NCI-H69 (cell line): ENCODE results near the gene SLIT3.
A peak's percentile ranks its signal among the peaks of the same experiment; 100 is the strongest.

ENCODE experiments used
- DNase-seq: peaks from one replicate; lab custom pipeline; 2025; lab: John Stamatoyannopoulos, UW

The SLIT3 gene

GRCh38 chr5:168860503-168860902 is 440.4 kb downstream of the SLIT3 start:
- no peak for DNase-seq

DNA sequence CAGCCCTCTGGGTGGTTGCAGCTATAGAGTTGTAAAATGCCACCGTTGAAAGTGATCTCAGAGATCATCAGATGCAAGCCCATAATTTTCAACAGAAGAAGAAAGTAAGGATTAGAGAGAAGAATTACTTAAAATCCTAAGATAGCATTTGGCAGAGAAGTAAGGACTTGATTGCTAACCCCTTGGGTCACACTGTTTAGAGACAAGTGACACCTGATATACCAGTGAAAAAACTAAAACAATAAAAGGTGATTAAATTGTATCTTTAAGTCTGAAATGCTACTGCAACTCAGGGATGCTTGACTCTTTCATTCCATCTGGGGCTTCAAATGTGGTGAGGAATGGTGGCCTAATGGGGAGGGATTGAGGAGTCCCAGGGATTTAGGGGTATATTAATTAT is 440.9 kb downstream of the SLIT3 start:
- no peak for DNase-seq

GRCh38 chr5:168859471-168859870 is 441.5 kb downstream of the SLIT3 start:
- DNase-seq = no peak

DNA sequence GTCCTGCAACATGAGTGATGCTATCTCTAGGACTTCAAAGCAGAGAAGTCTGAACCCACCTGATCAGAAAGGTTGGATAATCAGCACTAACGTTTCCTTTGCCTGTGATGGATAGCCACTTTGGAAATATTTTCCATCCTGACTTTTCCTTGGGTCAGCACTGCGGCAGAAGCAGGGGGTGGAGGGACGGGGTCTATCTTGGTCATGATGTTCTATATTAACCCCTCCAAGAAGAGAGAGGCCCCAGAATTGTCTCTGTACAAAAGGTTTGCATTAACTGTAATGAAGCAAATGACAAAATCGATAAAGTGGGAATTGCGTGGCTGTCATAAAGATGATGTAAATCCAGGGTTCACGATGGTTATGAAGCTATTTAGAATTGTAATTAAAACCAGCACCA is 441.9 kb downstream of the SLIT3 start:
- DNase-seq = no peak

GRCh38 chr5:168858371-168858770 is 442.6 kb downstream of the SLIT3 start:
- no peak for DNase-seq

- DNase-seq = no peak
Observed at GRCh38 chr5:168853972-168854371, 447.0 kb downstream of the SLIT3 start.

- no peak for DNase-seq
Observed at GRCh38 chr5:168852329-168852728, 448.6 kb downstream of the SLIT3 start.

- peak; percentile 43 for DNase-seq
Observed at GRCh38 chr5:168851902-168852321, 449.0 kb downstream of the SLIT3 start.

GRCh38 chr5:168850683-168851082 is 450.3 kb downstream of the SLIT3 start:
- peak; percentile 71 for DNase-seq

GRCh38 chr5:168848569-168848968 is 452.4 kb downstream of the SLIT3 start:
- DNase-seq = no peak

DNA sequence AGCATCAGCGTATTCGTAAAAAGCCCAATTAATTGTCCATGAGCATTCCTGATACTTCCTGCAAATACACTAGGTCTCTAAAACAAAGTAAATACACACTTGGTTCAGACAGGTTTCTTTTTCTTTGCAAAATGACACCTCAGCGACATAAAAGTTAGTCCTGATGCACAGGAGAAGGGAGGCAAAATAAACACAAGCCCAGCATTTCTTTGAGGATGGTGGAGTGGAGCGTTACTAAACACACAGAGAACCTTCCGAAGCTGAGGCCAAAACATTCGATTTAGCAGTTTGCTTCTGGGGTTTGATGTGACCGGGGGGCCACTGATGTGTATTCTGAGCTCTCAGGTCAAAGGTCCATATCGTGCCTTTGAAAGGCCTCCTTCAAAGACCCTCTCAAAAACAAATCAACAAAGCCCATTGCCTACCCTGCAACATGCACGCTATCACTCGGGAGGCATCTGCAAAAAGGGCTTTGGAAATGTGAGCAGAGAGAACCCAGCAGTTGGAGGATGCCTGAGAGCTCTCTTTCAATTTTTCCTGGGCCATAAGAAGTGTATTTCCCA is 453.3 kb downstream of the SLIT3 start:
- DNase-seq = no peak

DNA sequence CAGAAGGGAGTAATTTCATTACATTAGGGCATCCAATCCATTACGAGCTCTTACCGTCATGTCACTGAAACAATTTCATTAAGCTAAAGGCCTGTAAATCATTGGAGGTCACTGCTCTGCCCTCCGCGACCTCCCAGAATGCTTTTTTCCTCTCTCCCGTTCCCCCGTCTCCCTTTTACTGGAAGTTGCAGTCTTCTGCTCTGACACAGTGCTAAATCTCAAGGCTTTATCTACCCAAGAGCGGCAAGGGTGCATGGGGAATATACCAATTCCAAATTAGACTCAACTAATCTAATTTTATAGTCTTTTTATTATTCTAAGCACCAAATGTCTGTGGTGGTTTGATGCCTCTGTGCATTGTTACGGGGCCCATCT is 456.0 kb downstream of the SLIT3 start:
- DNase-seq = no peak

- DNase-seq = no peak
Observed at GRCh38 chr5:168844016-168844921, 456.7 kb downstream of the SLIT3 start.

- DNase-seq = no peak
Observed at GRCh38 chr5:168843277-168844015, 457.5 kb downstream of the SLIT3 start.

DNA sequence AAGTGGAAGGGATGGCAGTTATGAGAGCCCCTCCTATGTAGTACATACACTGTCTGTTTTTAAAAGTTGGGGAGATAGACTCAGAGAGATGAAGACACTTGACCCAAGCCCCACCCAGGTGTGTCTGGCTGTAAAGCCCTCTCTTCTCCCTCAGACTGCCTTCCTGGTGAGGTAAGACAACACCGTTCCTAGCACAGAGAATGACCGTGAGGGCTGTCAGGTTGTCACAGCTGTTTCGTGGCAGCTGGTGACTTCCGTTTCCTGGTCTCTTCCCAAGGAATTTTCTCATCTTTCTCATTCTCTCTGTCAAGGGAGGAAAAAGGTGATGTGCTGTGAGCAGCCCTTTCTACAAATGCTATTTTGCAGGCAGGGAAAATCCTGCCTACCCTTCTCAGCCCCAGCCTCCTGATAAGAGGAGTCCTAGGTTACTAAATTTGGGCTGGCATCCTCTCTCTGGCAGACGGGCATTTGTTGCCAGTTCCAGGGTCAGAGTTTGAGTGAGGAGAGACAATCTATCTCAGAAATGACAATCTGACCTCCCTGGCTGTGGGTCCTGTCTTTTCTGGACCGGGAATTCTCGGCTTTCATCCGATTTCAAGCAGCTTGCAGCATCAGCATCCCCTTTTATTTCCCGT is 458.3 kb downstream of the SLIT3 start:
- DNase-seq = peak; percentile 21

DNA sequence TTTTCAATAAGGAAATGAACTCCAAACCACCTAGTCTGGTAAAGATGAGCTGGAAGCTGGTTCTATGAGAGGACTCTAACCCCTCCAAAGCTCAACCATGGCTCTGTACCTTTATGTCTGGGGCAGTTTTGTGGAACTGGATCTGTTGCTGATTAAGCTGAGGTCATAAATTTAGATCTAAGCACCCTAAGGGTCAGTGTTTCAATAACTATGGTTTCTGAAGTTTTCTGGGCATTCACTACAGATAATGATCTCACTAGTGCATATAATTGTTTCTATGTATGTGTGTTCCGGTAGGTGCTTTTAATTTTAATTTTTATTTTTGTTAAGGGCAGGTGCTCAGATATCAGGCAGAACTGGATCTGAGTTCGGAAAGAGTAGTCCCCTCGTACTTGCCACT is 463.1 kb downstream of the SLIT3 start:
- DNase-seq = no peak

DNA sequence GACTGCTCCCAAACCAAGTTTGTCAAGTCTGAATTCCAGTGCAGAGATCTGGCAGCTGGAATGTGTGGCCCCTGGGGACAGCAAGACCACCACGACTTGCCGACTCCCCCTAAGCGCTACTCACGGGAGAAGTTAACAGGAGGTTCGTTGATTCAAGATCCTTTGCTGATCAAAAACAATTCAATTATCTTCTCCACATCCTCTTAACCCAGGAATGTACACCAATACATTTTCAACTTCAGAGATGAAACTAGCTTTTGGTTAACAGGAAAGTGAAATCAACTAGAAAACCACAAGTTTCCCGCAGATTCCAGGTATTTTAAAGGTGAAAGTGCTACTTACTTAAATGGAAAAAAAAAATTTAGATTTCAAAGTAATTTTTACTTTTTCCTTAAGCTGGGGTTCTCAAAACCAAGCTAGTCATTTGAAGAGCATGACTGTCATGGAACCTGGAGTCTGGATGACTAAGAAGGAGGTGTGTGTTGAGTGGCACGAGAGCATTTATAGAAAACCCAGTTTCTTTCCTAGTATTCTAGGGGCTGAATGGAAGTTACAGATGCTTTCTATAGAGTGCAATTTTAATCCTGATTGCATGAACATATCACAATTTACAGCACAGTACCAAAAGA is 464.2 kb downstream of the SLIT3 start:
- no peak for DNase-seq

GRCh38 chr5:168833936-168834335 is 467.0 kb downstream of the SLIT3 start:
- DNase-seq = no peak

GRCh38 chr5:168833383-168833782 is 467.6 kb downstream of the SLIT3 start:
- DNase-seq = no peak

DNA sequence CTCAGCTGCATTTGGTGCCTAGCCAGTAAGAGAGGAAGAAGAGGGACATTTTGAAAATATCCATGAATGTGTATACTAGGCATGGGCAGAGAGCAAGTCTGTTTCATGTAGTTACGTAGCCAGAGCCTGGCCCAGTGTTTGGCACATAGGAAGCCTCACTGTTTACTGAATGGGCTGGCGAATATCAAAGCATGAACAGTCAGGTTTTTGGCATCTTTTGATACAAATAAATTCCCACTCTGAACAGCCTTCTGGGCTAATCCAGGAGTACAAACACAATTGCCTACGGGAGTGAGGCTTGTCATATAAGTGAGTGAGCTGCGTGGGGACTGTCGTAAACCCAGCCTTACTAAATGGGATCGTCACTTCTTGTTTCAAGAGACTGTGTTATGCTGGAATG is 468.6 kb downstream of the SLIT3 start:
- no peak for DNase-seq

- peak; percentile 90 for DNase-seq
Observed at GRCh38 chr5:168831383-168831782, 469.6 kb downstream of the SLIT3 start.

GRCh38 chr5:168830833-168831232 is 470.1 kb downstream of the SLIT3 start:
- peak; percentile 40 for DNase-seq
